Measurements from ENCODE around the gene CORO1C.
"Not testable (repeated sequence)": the region's sequence is repeated elsewhere in the genome, so short reads cannot be mapped to it uniquely, and the experiment has no call there.

CORO1C gene

GRCh38 chr12:108752387-108752786, 21.1 kb upstream of the CORO1C start:
- DNase-seq, result no peak

GRCh38 chr12:108751821-108752220, 20.5 kb upstream of the CORO1C start:
- DNase-seq, result no peak

GRCh38 chr12:108751003-108751402, 19.7 kb upstream of the CORO1C start:
- not testable (repeated sequence) for DNase-seq

GRCh38 chr12:108750526-108750925, 19.2 kb upstream of the CORO1C start:
- no peak for DNase-seq

GRCh38 chr12:108747563-108747962, 16.2 kb upstream of the CORO1C start:
- DNase-seq, result no peak

- DNase-seq, result no peak
These were observed 14.3 kb upstream of the CORO1C start for GRCh38 chr12:108745641-108746040.

GRCh38 chr12:108744021-108744897, 12.9 kb upstream of the CORO1C start:
- DNase-seq, result no peak

GRCh38 chr12:108738170-108738569, 6.9 kb upstream of the CORO1C start:
- DNase-seq, result no peak

GRCh38 chr12:108735855-108736254, 4.5 kb upstream of the CORO1C start:
- DNase-seq, result no peak

- DNase-seq, result no peak
These were observed 3.0 kb upstream of the CORO1C start for GRCh38 chr12:108734200-108734906.

GRCh38 chr12:108733230-108733531, 1.9 kb upstream of the CORO1C start:
- not testable (repeated sequence) for DNase-seq

- DNase-seq, result no peak
These were observed 1.3 kb upstream of the CORO1C start for GRCh38 chr12:108732489-108733229.

GRCh38 chr12:108731866-108732461, 646 bp upstream of the CORO1C start:
- DNase-seq, result peak; percentile 98

GRCh38 chr12:108730365-108731104, 783 bp downstream of the CORO1C start:
- DNase-seq, result no peak

GRCh38 chr12:108729612-108730364, 1.5 kb downstream of the CORO1C start:
- no peak for DNase-seq

GRCh38 chr12:108728820-108729611, 2.3 kb downstream of the CORO1C start:
- DNase-seq, result no peak

GRCh38 chr12:108727868-108728735, 3.2 kb downstream of the CORO1C start:
- DNase-seq, result no peak

- no peak for DNase-seq
These were observed 4.2 kb downstream of the CORO1C start for GRCh38 chr12:108727161-108727560.

- DNase-seq, result no peak
These were observed 6.5 kb downstream of the CORO1C start for GRCh38 chr12:108724890-108725151.

Data from activated T-cell treated with anti-CD3 and anti-CD28 coated beads for 4 hours (primary cell).